Muscle layer of colon (tissue), 2 donors: ENCODE data around the gene IRX2.

Source experiments
- H3K27ac ChIP-seq: one replicate; pipeline ENCODE4 v1.7.0; 2013; ENCODE audit warnings: low read depth, mild to moderate bottlenecking, low read length, moderate library complexity
- H3K27me3 ChIP-seq, 2 donors: one replicate each; pipeline ENCODE4 v1.7.0; 2013; ENCODE audit warnings: low read length in 2 of 2, mild to moderate bottlenecking in 2 of 2; ENCODE audit not compliant: insufficient read depth in 2 of 2, control insufficient read depth in 1 of 2
- H3K36me3 ChIP-seq: one replicate; pipeline ENCODE4 v1.7.0; 2013; ENCODE audit warnings: mild to moderate bottlenecking, low read length; ENCODE audit not compliant: insufficient read depth
- H3K4me1 ChIP-seq: one replicate; pipeline ENCODE4 v1.7.0; 2013; ENCODE audit warnings: mild to moderate bottlenecking, low read length; ENCODE audit not compliant: insufficient read depth
- H3K4me3 ChIP-seq, 2 donors: one replicate each; pipeline ENCODE4 v1.7.0; 2013; ENCODE audit warnings: low read length in 2 of 2, low read depth in 1 of 2, mild to moderate bottlenecking in 1 of 2, moderate library complexity in 1 of 2
- H3K9ac ChIP-seq: one replicate; pipeline ENCODE4 v1.7.0; 2013; ENCODE audit warnings: low read length
- H3K9me3 ChIP-seq: one replicate; pipeline ENCODE4 v1.7.0; 2013; ENCODE audit warnings: mild to moderate bottlenecking, low read length
- donor health status: abdominal sarcoma.
- donor health status: Adenocarcinoma of cecum.

Gene IRX2

GRCh38 chr5:2764581-2764980 lies 13.1 kb upstream of the IRX2 start:
- H3K4me3 ChIP-seq = no peak overlapping the region
- peaks cover 5 to 13% of the 10 kb centered on the region in 2 donors for H3K27me3 ChIP-seq
- no peaks in the 10 kb centered on the region for H3K4me1 ChIP-seq
- H3K9me3 ChIP-seq = no peaks in the 10 kb centered on the region
- no peaks in the 10 kb centered on the region for H3K36me3 ChIP-seq
- no peak overlapping the region for H3K27ac ChIP-seq
- no peak overlapping the region for H3K9ac ChIP-seq

- Histone ChIP-seq H3K36me3 (no peaks in the 10 kb centered on the region), H3K4me3 (no peak overlapping the region), H3K4me1 (no peaks in the 10 kb centered on the region), H3K9me3 (no peaks in the 10 kb centered on the region), H3K27me3 (peaks cover 8 to 21% of the 10 kb centered on the region in 2 donors), H3K9ac (no peak overlapping the region), H3K27ac (no peak overlapping the region)
Measured at GRCh38 chr5:2763533-2763794, 12.0 kb upstream of the IRX2 start.

- Histone ChIP-seq H3K9ac (no peak overlapping the region), H3K9me3 (no peaks in the 10 kb centered on the region), H3K27ac (no peak overlapping the region)
Measured at GRCh38 chr5:2762744-2763532, 11.5 kb upstream of the IRX2 start.

GRCh38 chr5:2761921-2762488 lies 10.5 kb upstream of the IRX2 start:
- Histone ChIP-seq H3K9ac (no peak overlapping the region), H3K27me3 (peaks cover 20 to 33% of the 10 kb centered on the region in 2 donors), H3K4me3 (no peak overlapping the region), H3K36me3 (no peaks in the 10 kb centered on the region), H3K27ac (no peak overlapping the region), H3K4me1 (no peaks in the 10 kb centered on the region), H3K9me3 (no peaks in the 10 kb centered on the region)

More at GRCh38 chr5:2762744-2763532, 11.5 kb upstream of the IRX2 start:
- Histone ChIP-seq H3K4me3 (no peak overlapping the region), H3K4me1 (no peaks in the 10 kb centered on the region), H3K27me3 (peaks cover 12 to 23% of the 10 kb centered on the region in 2 donors), H3K36me3 (no peaks in the 10 kb centered on the region)

GRCh38 chr5:2759696-2760461 lies 8.4 kb upstream of the IRX2 start:
- Histone ChIP-seq H3K27me3 (peaks cover 33 to 54% of the 10 kb centered on the region in 2 donors), H3K4me1 (peaks cover 8% of the 10 kb centered on the region), H3K9me3 (no peaks in the 10 kb centered on the region), H3K9ac (no peak overlapping the region), H3K27ac (no peak overlapping the region), H3K4me3 (no peak overlapping the region), H3K36me3 (no peaks in the 10 kb centered on the region)

- H3K4me1 ChIP-seq = peaks cover 8% of the 10 kb centered on the region
- no peak overlapping the region for H3K27ac ChIP-seq
- no peak overlapping the region for H3K9ac ChIP-seq
- no peaks in the 10 kb centered on the region for H3K36me3 ChIP-seq
- no peaks in the 10 kb centered on the region for H3K9me3 ChIP-seq
- peaks cover 41 to 54% of the 10 kb centered on the region in 2 donors for H3K27me3 ChIP-seq
- no peak overlapping the region for H3K4me3 ChIP-seq
Measured at GRCh38 chr5:2759091-2759490, 7.6 kb upstream of the IRX2 start.

GRCh38 chr5:2758632-2759031 lies 7.2 kb upstream of the IRX2 start:
- H3K36me3 ChIP-seq = no peaks in the 10 kb centered on the region
- no peak overlapping the region for H3K4me3 ChIP-seq
- H3K4me1 ChIP-seq = peaks cover 8% of the 10 kb centered on the region
- no peak overlapping the region for H3K9ac ChIP-seq
- H3K27ac ChIP-seq = no peak overlapping the region
- peaks cover 43 to 57% of the 10 kb centered on the region in 2 donors for H3K27me3 ChIP-seq
- no peaks in the 10 kb centered on the region for H3K9me3 ChIP-seq

- Histone ChIP-seq H3K4me1 (peaks cover 8% of the 10 kb centered on the region), H3K9ac (no peak overlapping the region), H3K27me3 (peaks cover 52 to 65% of the 10 kb centered on the region in 2 donors), H3K36me3 (no peaks in the 10 kb centered on the region), H3K4me3 (no peak overlapping the region), H3K9me3 (no peaks in the 10 kb centered on the region), H3K27ac (no peak overlapping the region)
Measured at GRCh38 chr5:2757563-2758351, 6.3 kb upstream of the IRX2 start.

- Histone ChIP-seq H3K9ac (no peak overlapping the region), H3K9me3 (no peaks in the 10 kb centered on the region), H3K27me3 (peaks cover 56 to 76% of the 10 kb centered on the region in 2 donors), H3K27ac (no peak overlapping the region), H3K4me1 (peaks cover 8% of the 10 kb centered on the region), H3K4me3 (peak overlapping the region in 1 of 2 donors; percentile 20), H3K36me3 (no peaks in the 10 kb centered on the region)
Measured at GRCh38 chr5:2756211-2757152, 5.0 kb upstream of the IRX2 start.

GRCh38 chr5:2755681-2756171 lies 4.2 kb upstream of the IRX2 start:
- no peak overlapping the region for H3K9ac ChIP-seq
- H3K4me1 ChIP-seq = peaks cover 8% of the 10 kb centered on the region
- H3K9me3 ChIP-seq = no peaks in the 10 kb centered on the region
- H3K4me3 ChIP-seq = peak overlapping the region in 1 of 2 donors; percentile 20
- peaks cover 56 to 76% of the 10 kb centered on the region in 2 donors for H3K27me3 ChIP-seq
- H3K36me3 ChIP-seq = no peaks in the 10 kb centered on the region
- no peak overlapping the region for H3K27ac ChIP-seq
